Measurements from ENCODE around the gene PCGF2.

Gene PCGF2

DNA sequence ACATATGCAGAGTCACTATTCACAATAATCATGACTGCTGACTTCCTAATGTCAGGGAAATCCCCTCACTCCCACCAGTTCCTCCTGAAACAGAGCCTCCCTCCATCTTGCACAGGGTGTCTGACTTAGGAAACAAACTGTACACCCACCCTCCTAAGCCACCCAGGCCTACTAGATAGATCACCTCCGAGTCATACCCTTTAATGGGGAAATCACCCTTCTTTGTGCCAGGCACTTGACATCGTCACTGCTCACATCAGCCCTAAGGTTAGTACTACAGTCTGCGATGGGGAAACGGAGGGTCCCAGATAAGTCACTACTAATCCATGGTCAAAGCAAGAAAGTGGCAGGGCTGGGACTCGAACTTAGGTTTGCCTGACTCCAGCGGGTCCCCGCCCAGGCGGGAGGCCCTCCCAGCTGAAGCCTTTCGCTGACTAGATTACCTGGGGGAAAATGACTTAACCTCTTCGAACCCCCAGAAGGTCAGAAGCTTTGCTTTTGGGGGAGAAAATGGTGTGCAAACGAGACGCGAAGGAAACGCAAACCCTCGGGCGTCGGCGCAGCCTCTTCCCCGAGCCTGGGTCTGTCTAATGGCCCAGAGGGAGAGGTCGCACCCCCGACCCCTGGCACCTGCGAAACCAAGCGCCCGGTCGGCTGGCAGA, 46.5 kb downstream of the PCGF2 start:
- peak overlapping the region; percentile 89 for H3K4me3 ChIP-seq (ENCODE audit: low read depth, low read length)
- TF ChIP-seq, protein P1, sequence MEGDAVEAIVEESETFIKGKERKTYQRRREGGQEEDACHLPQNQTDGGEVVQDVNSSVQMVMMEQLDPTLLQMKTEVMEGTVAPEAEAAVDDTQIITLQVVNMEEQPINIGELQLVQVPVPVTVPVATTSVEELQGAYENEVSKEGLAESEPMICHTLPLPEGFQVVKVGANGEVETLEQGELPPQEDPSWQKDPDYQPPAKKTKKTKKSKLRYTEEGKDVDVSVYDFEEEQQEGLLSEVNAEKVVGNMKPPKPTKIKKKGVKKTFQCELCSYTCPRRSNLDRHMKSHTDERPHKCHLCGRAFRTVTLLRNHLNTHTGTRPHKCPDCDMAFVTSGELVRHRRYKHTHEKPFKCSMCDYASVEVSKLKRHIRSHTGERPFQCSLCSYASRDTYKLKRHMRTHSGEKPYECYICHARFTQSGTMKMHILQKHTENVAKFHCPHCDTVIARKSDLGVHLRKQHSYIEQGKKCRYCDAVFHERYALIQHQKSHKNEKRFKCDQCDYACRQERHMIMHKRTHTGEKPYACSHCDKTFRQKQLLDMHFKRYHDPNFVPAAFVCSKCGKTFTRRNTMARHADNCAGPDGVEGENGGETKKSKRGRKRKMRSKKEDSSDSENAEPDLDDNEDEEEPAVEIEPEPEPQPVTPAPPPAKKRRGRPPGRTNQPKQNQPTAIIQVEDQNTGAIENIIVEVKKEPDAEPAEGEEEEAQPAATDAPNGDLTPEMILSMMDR (IDR thresholded peaks at IDR 0.05; ENCODE audit: low read depth, low read length, missing control alignments), result no peak
- DNase-seq (ENCODE audit: low read depth), result peak; percentile 86

DNA sequence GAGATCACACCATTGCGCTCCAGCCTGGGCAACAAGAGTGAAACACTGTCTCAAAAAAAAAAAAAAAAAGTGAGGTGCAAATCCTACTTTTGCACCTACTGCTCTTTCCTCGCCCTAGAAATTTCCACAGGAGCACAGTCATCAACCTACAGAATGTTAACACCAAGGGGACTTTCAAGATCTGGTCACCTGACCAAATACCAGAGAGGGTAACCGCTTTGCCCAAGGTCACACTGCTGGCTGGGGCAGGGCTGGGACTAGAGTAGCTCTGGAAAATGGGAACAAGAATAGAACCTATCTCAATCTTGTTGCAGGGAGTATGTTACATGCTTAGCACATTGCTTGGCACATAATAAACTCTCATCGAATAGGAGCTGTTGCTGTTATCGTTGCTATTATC, 49.4 kb downstream of the PCGF2 start:
- no peak overlapping the region for H3K4me3 ChIP-seq (ENCODE audit: low read depth, low read length)
- no peak for DNase-seq (ENCODE audit: low read depth)
- TF ChIP-seq, protein P1 (IDR thresholded peaks at IDR 0.05; ENCODE audit: low read depth, low read length, missing control alignments), result no peak

DNA sequence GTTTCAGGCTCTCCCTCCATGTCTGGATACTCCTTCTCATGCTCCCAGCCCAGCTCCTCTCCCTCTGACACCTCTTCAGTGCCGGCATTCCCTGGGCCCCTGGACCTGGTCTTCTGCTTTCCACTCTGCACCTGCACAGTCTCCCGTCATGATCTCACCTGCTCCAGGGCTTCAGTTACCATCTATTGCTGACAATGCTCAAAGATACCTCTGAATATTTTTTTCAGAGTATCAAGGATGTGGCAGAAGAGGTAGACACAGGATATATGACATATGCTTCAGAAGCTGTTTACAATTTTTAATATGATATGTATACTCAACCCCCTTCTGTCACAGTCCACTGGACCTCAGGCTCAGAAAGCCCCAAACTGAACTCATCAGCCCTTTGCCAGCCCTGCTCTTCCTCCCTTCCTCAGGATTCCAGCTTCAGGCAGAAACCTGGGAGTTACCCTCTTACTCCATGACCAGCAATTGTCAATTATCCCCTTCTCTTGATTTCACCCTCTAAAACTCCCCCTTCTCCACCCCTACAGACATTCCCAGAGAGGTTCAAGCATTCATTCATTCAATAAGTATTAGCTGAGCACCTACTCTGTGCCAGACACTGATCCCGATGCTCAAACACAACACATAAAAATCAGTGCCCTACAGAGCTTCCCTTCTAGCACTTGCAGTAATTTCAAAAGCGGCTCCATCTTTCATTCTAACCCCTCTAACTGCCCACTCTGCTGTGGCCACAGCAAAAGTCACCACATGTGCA, 50.9 kb downstream of the PCGF2 start:
- no peak for DNase-seq (ENCODE audit: low read depth)
- no peak overlapping the region for H3K4me3 ChIP-seq (ENCODE audit: low read depth, low read length)
- TF ChIP-seq, protein P1 (IDR thresholded peaks at IDR 0.05; ENCODE audit: low read depth, low read length, missing control alignments), result no peak

DNA sequence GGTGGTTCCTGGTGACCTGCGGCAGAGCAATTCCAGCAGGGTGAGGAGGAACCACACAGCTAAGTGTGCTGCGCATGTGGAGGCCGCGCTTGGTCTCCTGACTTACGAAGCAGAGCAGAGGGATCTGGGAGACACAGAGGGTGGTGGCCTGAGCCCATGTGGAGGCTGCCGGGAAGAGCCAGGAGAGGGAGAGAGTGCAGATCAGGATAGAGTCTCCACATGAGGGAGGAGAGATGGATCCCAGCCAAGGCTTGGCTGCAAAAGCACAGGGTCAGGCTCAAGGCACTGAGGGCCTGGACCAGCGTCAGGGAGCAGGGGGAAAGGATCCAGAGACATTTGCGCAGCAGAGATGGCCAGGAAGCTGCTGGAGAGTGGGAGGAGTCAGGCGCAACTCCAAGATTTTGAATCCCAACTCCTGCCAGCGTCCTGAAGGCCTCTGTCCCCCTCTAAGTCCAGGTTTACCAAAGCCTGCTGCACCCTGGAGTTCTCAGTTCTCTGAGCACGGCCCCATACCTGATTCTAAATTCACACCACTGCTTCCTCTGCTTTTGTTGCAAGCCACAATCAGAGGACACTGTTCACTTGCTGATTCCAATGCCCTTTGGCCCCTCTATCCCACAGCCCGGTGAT, 54.3 kb downstream of the PCGF2 start:
- no peak overlapping the region for H3K4me3 ChIP-seq (ENCODE audit: low read depth, low read length)
- no peak for DNase-seq (ENCODE audit: low read depth)
- TF ChIP-seq, protein P1 (IDR thresholded peaks at IDR 0.05; ENCODE audit: low read depth, low read length, missing control alignments), result no peak

DNA sequence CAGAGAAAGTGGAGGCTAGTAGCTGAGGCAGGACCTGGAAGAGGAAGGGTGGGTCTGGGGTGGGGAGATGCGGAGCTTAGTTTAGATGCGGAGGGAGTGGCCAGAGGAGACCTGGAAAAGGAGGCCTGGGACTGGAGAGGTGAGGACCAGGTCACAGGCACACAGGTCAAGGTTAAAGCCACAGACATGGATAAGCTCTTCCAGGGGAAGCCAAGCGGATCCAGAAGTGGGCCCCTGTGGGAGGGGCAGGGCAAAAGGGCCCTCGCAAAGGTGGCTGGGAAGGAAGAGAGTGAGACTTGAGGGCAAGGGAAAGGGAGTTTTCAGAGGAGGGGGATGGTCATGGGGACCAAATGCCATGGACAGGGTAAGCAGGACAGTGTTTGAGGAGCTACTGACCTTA, 57.0 kb downstream of the PCGF2 start:
- H3K4me3 ChIP-seq (ENCODE audit: low read depth, low read length), result no peak overlapping the region
- no peak for DNase-seq (ENCODE audit: low read depth)
- TF ChIP-seq, protein P1 (IDR thresholded peaks at IDR 0.05; ENCODE audit: low read depth, low read length, missing control alignments), result no peak

DNA sequence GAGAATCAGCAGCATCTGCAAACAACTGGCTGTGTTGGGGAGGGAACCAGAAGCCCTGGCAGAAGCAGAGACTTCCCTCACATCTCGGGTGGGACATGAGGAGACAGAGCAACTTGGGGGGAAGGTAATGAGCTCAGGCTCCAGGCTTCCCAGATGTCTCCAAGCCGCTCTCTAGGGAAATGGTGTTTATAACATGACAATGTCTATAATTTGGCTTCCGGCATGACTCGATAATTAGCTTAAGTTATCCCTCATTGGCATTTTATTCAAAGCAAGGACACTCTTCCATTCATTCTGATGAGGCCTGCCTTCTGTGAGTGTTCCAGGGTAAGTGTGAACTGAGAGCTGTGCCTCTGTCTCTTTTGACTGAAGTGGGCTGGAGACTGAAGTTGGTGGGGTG, 57.8 kb downstream of the PCGF2 start:
- DNase-seq (ENCODE audit: low read depth), result no peak
- TF ChIP-seq, protein P1 (IDR thresholded peaks at IDR 0.05; ENCODE audit: low read depth, low read length, missing control alignments), result no peak
- no peak overlapping the region for H3K4me3 ChIP-seq (ENCODE audit: low read depth, low read length)
